HTR-8/SVneo (cell line): Measurements from ENCODE around the gene LHX2.

ENCODE experiments used
- DNase-seq: peaks from one replicate; pipeline ENCODE4 v3.0.0; 2011; ENCODE audit warnings: low spot score, mixed read lengths; ENCODE audit not compliant: insufficient read length
- FAIRE-seq: peaks from 2 replicates; lab custom pipeline; 2011; peaks lifted over from hg19 to GRCh38; lab: Jason Lieb, UNC

The LHX2 gene

DNA sequence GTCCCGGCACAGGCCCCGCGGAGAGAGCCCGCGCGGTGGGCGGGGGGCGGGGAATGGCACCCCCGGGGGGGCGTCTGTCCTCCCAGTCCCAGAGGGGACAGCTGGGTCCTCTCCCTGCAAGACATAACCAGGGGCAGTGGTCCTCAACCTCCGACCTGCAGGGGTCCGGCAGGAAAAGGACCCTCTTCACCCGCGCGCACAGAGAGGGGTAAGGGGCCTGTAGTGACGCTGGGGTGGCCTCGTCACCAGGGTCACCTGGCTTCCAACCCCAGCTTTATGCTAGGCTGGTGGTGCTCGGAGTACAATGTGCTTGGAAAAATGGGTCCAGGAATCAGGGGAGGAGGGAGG lies 34.2 kb downstream of the LHX2 start:
- no peak for FAIRE-seq
- no peak for DNase-seq

DNA sequence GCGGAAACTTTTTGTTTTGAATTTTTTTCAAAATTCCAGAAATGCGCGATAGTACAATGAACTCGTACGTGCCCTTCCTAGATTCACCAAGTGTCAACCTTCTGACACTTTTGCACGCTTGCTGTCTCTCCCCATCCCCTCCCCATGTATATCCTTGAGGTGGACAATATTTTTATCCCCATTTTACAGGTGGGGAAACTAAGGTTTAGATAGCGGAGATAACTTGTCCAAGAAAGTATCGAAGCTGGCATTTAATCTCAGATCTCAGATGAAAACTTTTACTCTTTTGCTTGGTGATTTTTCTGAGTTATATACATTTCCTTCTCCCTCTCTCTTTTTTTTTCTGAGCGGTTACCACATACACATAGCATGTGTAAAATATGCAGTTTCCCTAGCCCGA lies 34.6 kb downstream of the LHX2 start:
- FAIRE-seq, result no peak

GRCh38 chr9:124047251-124047672 lies 35.7 kb downstream of the LHX2 start:
- no peak for DNase-seq
- no peak for FAIRE-seq

More for the DNA sequence above, 34.6 kb downstream of the LHX2 start:
- no peak for DNase-seq

DNA sequence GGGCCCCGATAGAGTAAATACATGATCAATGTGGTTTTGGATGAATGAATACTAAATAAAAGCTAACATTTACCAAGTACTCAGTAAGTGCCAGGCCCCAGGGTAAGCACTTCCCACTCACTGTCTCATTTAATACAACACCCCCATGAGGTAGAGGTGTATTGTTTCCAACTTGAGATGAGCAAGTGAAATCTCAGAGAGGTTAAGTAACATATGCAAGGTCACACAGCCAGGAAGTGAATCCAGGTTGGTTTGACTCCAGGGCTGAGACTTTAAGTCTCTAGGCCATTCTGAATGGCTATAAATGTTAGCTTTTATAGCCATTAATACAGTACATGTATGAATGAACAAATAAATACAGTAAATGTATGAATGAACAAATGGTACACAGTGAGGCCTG lies 39.4 kb downstream of the LHX2 start:
- FAIRE-seq (no peak), DNase-seq (no peak)

GRCh38 chr9:124052401-124052800 lies 40.8 kb downstream of the LHX2 start:
- DNase-seq, result no peak
- no peak for FAIRE-seq

GRCh38 chr9:124054582-124055227 lies 43.1 kb downstream of the LHX2 start:
- FAIRE-seq (no peak), DNase-seq (peak; percentile 43)

GRCh38 chr9:124060844-124061605 lies 49.5 kb downstream of the LHX2 start:
- DNase-seq (no peak), FAIRE-seq (no peak)

DNA sequence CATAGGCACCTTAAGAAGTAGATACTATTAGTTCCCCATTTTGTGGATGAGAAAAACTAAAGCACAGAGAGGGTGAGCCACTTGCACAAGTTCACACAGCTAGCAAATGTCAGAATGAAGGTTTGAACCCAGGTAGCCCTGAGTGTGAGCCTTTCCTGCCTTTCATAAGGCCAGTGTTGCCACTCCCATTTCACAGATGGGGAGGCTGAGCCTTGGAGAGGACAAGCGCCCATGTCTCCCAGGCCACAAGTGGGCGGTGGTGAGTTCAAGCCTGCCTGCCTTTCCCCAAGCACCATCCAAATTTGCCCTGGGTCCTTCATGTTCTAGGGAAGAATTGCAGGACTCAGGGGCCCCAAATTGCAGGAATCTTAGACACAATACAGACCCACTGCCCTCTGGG lies 50.6 kb downstream of the LHX2 start:
- DNase-seq (no peak), FAIRE-seq (no peak)

GRCh38 chr9:124066783-124067577 lies 55.4 kb downstream of the LHX2 start:
- no peak for DNase-seq
- no peak for FAIRE-seq

DNA sequence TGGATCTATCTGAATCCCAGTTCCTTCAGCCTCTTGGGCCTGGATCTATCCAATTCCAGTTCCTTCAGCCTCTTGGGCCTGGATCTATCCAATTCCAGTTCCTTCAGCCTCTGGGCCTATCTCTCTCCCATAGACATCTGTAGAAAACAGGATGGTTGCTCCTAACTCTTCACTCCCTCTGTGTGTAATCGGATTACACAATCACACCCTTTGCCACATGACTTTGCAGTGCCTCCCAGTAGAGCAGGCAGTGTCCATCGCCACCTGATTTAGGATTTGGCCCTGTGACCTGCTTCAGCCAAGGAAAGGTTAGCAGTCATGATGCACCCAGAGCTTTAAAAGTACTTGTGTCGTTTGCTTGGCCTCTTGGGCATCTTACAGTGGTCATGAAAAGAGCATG lies 56.7 kb downstream of the LHX2 start:
- no peak for FAIRE-seq
- DNase-seq, result no peak

GRCh38 chr9:124074746-124075145 lies 63.2 kb downstream of the LHX2 start:
- FAIRE-seq, result no peak
- DNase-seq, result no peak

GRCh38 chr9:124075761-124076160 lies 64.2 kb downstream of the LHX2 start:
- FAIRE-seq (no peak), DNase-seq (no peak)

DNA sequence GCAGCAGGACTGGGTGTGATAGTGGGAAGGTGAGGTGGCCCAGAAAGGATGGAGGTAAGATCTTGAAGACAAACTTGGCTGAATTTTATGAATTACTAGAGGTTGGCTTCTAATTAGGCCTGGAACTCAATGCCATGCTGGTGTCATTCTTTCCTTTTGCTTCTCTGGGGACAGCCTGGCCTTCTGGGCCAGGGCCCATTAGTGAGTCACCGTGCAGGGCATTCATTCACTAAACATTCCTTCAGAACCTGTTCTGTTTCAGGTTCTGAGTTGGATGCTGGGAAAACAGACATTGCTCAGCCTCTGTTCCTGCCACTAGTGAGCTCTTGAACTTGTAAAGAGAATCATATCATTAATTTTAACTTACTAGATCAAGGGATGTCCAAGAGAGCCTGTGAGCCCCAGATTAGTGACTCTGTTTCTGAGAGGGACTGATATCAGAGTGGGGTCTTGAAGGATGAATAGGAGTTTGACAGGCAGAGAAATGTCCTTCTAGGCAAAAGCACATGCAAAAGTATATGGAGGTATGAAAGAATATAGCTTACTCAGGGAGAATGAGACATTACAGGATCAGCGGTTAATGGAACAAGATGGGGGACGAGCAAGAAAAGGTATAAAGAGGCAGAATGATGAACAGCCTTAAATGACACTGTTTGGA lies 66.5 kb downstream of the LHX2 start:
- FAIRE-seq, result no peak

DNA sequence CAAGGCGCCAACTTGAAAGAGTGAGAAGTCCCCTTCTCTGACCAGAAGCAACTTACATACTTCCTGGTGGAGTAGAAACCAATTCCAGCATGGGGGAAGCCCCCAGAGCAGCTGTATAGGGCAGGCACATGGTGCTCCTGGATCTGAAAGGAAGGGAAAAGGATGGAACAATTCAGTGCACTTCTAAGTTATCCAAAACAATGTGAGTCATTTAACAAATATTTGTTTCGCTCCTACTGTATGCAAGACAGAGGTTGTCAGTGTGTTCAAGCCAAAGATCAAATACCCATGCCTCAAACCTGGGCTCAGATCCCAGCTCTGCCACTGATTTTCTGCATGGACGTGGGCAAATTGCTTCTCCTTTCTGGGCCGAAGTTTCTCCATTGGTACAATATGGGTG lies 67.1 kb downstream of the LHX2 start:
- DNase-seq (peak; percentile 56), FAIRE-seq (no peak)

More for the DNA sequence above, 66.5 kb downstream of the LHX2 start:
- DNase-seq, result no peak

GRCh38 chr9:124079176-124079925 lies 67.8 kb downstream of the LHX2 start:
- DNase-seq (peak; percentile 78), FAIRE-seq (peak; percentile 13)

GRCh38 chr9:124082622-124083021 lies 71.1 kb downstream of the LHX2 start:
- DNase-seq, result no peak
- no peak for FAIRE-seq
